MCF 10A (cell line): Measurements from ENCODE around the gene UGT1A10. TPM values are rescaled to one million over a fixed set of nuclear protein-coding genes. Genes with fewer than 3 reads are reported as not detected.
A peak's percentile ranks its signal among the peaks of the same experiment; 100 is the strongest.

Experiments used
- BruUV-seq: library from RNA; stranded (reverse); fragments of 400-500 nt; replicated peaks from 2 replicates; lab custom pipeline; 2021; lab: Mats Ljungman, UMichigan
- CTCF ChIA-PET: fragments of 300-600 bp; sonication (Branson Sonifier 250); formaldehyde crosslinking; extraction: SDS; loops from one replicate; lab custom pipeline; 2021; ENCODE audit warnings: antibody characterized with exemption, inconsistent platforms; lab: Yijun Ruan, JAX
- POLR2A ChIA-PET: fragments of 300-600, 350-650 bp; sonication (Branson Sonifier 250); formaldehyde crosslinking; extraction: SDS; loops from one replicate; lab custom pipeline; 2020; ENCODE audit warnings: antibody characterized with exemption, inconsistent platforms; lab: Yijun Ruan, JAX
- DNase-seq: peaks from one replicate; pipeline ENCODE4 v3.0.0-alpha.2; 2018; ENCODE audit not compliant: unreplicated experiment
- H3K27ac Mint-ChIP-seq: one replicate; pipeline ENCODE4 v1.8.0; 2022; ENCODE audit warnings: mild to moderate bottlenecking, low read depth, mixed read lengths; ENCODE audit not compliant: unreplicated experiment
- H3K27me3 Mint-ChIP-seq: one replicate; pipeline ENCODE4 v1.8.0; 2022; ENCODE audit warnings: mixed read lengths; ENCODE audit not compliant: insufficient read depth, unreplicated experiment
- H3K36me3 Mint-ChIP-seq: one replicate; pipeline ENCODE4 v1.8.0; 2022; ENCODE audit warnings: mild to moderate bottlenecking, moderate library complexity, mixed read lengths; ENCODE audit not compliant: insufficient read depth, unreplicated experiment
- H3K4me1 Mint-ChIP-seq: one replicate; pipeline ENCODE4 v1.8.0; 2022; ENCODE audit warnings: mixed read lengths; ENCODE audit not compliant: insufficient read depth, unreplicated experiment
- H3K4me3 Mint-ChIP-seq: one replicate; pipeline ENCODE4 v1.8.0; 2022; ENCODE audit warnings: mild to moderate bottlenecking, moderate library complexity, mixed read lengths; ENCODE audit not compliant: unreplicated experiment
- H3K9me3 Mint-ChIP-seq: one replicate; pipeline ENCODE4 v1.8.0; 2022; ENCODE audit warnings: mixed read lengths; ENCODE audit not compliant: unreplicated experiment
- intact Hi-C: fragments of 100-400 bp; cut with micrococcal nuclease; formaldehyde crosslinking; loops from 2 replicates; pipeline ENCODE4 v1.14.1; 2022
- total RNA-seq: library from RNA; stranded (reverse); gene quantifications from 2 replicates; pipeline ENCODE4 v1.2.3, GENCODE V29; 2022
- TF ChIP-seq, protein P1 (sequence below): fragments of 200-600 bp; IDR thresholded peaks from one replicate; pipeline ENCODE4 v1.8.0; 2022; ENCODE audit warnings: antibody characterized with exemption, mild to moderate bottlenecking; ENCODE audit not compliant: unreplicated experiment

Gene UGT1A10
- total RNA-seq, 1 experiment from 2014 or later = not detected

- ChIA-PET POLR2A (no interaction called here), CTCF (no interaction called here)
- Mint-ChIP-seq H3K4me1 (no peaks in the 10 kb centered on the region), H3K4me3 (no peak overlapping the region), H3K27me3 (no peaks in the 10 kb centered on the region), H3K9me3 (no peaks in the 10 kb centered on the region), H3K27ac (no peak overlapping the region), H3K36me3 (no peaks in the 10 kb centered on the region)
- intact Hi-C loops = no loop called here
- BruUV-seq = no TSS peak
- TF ChIP-seq, protein P1, sequence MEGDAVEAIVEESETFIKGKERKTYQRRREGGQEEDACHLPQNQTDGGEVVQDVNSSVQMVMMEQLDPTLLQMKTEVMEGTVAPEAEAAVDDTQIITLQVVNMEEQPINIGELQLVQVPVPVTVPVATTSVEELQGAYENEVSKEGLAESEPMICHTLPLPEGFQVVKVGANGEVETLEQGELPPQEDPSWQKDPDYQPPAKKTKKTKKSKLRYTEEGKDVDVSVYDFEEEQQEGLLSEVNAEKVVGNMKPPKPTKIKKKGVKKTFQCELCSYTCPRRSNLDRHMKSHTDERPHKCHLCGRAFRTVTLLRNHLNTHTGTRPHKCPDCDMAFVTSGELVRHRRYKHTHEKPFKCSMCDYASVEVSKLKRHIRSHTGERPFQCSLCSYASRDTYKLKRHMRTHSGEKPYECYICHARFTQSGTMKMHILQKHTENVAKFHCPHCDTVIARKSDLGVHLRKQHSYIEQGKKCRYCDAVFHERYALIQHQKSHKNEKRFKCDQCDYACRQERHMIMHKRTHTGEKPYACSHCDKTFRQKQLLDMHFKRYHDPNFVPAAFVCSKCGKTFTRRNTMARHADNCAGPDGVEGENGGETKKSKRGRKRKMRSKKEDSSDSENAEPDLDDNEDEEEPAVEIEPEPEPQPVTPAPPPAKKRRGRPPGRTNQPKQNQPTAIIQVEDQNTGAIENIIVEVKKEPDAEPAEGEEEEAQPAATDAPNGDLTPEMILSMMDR = no peak
- no peak for DNase-seq
Measured at GRCh38 chr2:233674995-233675394, 38.7 kb downstream of the UGT1A10 start.

DNA sequence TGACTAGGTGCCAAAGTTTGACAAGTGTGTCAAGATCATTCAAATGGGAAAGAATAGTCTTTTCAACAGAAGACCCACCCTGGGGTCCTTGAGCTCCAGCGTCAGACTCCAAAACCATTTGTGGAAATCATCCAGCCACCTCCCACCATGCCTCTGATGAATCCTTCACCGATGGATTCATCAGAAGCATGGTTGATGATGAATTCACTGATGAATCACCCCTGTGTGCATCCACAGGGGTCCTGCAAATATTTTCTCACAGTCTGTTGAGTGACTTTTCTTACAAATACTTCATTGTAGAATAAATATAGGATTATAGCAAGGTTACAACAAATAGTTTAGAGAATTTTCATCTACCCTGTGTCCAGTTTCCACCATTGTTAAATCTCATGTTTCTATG lies 39.8 kb downstream of the UGT1A10 start:
- Mint-ChIP-seq H3K9me3 (no peaks in the 10 kb centered on the region), H3K27me3 (no peaks in the 10 kb centered on the region), H3K4me3 (no peak overlapping the region), H3K4me1 (no peaks in the 10 kb centered on the region), H3K27ac (no peak overlapping the region), H3K36me3 (no peaks in the 10 kb centered on the region)
- no peak for DNase-seq
- TF ChIP-seq, protein P1 = no peak
- no TSS peak for BruUV-seq
- intact Hi-C loops = no loop called here
- CTCF ChIA-PET = no interaction called here
- POLR2A ChIA-PET = no interaction called here

DNA sequence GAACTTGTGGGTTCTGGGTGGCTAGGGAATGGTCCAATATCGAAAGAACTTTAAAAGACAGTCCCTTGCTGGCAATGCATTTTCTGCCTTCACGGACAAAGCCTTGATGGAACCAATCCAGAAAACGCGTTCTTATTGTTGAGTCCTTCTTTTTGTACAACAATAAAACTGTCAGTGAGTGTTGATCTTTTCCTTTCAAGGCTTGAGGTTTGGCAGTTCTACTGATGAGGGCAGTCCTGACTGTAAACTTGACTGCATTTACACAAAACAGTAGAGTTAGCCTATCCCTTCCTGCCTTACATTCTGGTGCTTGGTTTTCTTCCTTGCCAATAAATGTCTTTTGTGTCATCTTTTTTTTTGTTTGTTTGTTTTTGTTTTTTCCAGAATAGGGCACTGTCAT lies 42.9 kb downstream of the UGT1A10 start:
- CTCF ChIA-PET = no interaction called here
- H3K36me3 Mint-ChIP-seq = no peaks in the 10 kb centered on the region

DNA sequence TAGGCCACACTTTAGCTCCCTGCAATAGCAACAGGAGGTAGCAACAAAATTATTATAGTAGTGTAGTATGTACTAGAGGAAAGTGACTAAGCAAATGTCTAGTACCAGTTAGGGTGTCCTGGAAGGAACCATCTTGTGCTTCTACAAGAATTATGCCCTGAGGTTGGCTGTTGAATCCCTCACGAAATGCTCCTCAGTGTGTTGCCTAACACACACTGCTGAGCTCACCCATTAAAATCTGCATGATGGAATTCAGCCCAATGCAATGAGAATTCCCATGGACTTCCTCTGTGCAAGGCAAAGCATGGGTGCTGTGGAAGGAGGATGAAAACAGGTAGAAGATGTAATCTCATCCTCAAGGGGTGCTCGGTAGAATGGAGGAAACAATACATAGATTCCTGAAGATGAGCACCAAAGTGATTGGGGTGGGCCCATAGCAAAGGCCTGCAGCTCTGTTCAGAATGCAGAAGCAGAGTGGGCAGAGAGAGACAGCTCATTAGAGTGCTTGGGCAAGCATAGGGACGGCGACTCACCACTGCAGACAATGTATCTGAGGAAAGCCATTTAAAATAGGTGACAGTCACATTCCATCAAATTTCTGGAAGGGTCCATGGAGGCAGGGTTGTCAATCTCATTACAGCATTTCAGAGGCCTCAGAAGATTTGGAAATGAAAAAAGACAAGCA lies 44.3 kb downstream of the UGT1A10 start:
- Mint-ChIP-seq H3K4me3 (no peak overlapping the region), H3K27me3 (no peaks in the 10 kb centered on the region), H3K27ac (no peak overlapping the region), H3K4me1 (no peaks in the 10 kb centered on the region), H3K9me3 (no peaks in the 10 kb centered on the region), H3K36me3 (no peaks in the 10 kb centered on the region)
- BruUV-seq = no TSS peak
- intact Hi-C loops = no loop called here
- TF ChIP-seq, protein P1 = no peak
- CTCF ChIA-PET = interaction anchor here (1.0 to 1.1 kb wide), 2 partner anchors 25 to 116 kb away, joined by 3 to 4 read pairs; no protein-coding TSS in a partner anchor
- POLR2A ChIA-PET = interaction anchor here (0.7 to 3.8 kb wide), 4 partner anchors 11 to 260 kb away, joined by 3 to 67 read pairs (median 13); partner anchors contain the start of genes UGT1A6 and USP40
- peak; percentile 9 for DNase-seq

More for the DNA sequence above, 42.9 kb downstream of the UGT1A10 start:
- H3K4me1 Mint-ChIP-seq = no peaks in the 10 kb centered on the region
- TF ChIP-seq, protein P1 = no peak
- intact Hi-C loops = no loop called here
- BruUV-seq = no TSS peak
- H3K27me3 Mint-ChIP-seq = no peaks in the 10 kb centered on the region
- H3K27ac Mint-ChIP-seq = no peak overlapping the region
- no peak for DNase-seq
- no peak overlapping the region for H3K4me3 Mint-ChIP-seq
- POLR2A ChIA-PET = no interaction called here
- no peaks in the 10 kb centered on the region for H3K9me3 Mint-ChIP-seq
